Gastroesophageal sphincter (tissue), 4 donors: Measurements from ENCODE around the gene ST6GALNAC3. TPM values are rescaled to one million over a fixed set of nuclear protein-coding genes. Genes with fewer than 3 reads are reported as not detected.

Experiments used
- ATAC-seq: fragments of 150-250 bp; one replicate; pipeline ENCODE4 v1.9.1; 2016; ENCODE audit warnings: mild to moderate bottlenecking, moderate library complexity
- H3K27ac ChIP-seq, 4 donors: fragments of 200-600 bp; sonication (generic) in 3 of 4; 1 replicate in 3 of 4; 2 replicates in 1 of 4; pipeline ENCODE4 v1.5.1; 2016 to 2019
- H3K27me3 ChIP-seq: fragments of 200-600 bp; sonication (generic); one replicate; pipeline ENCODE4 v1.5.1; 2019
- H3K36me3 ChIP-seq, 2 donors: fragments of 200-600 bp; sonication (generic); one replicate each; pipeline ENCODE4 v1.5.1; 2019; ENCODE audit warnings: control low read depth in 1 of 2
- H3K4me1 ChIP-seq, 3 donors: fragments of 200-600 bp; sonication (generic); 1 replicate in 2 of 3; 2 replicates in 1 of 3; pipeline ENCODE4 v1.5.1; 2016 to 2019; ENCODE audit warnings: control low read depth in 2 of 3
- H3K4me3 ChIP-seq, 2 donors: fragments of 200-600 bp; sonication (generic); one replicate each; pipeline ENCODE4 v1.5.1; 2019; ENCODE audit warnings: mild to moderate bottlenecking in 1 of 2, moderate library complexity in 1 of 2
- H3K9me3 ChIP-seq, 3 donors: fragments of 200-600 bp; sonication (generic); one replicate each; pipeline ENCODE4 v1.5.1; 2017 to 2019; ENCODE audit warnings: control low read depth in 2 of 3
- EP300 ChIP-seq: sonication (generic); formaldehyde crosslinking; IDR thresholded peaks from one replicate; pipeline ENCODE4 v1.6.1; 2017; ENCODE audit warnings: antibody characterized with exemption, mild to moderate bottlenecking
- POLR2A ChIP-seq, 2 donors: fragments of 450-650 bp; IDR thresholded peaks; one replicate each; pipeline ENCODE4 v1.6.1; 2017; ENCODE audit warnings: antibody characterized with exemption in 2 of 2, mild to moderate bottlenecking in 2 of 2, moderate library complexity in 1 of 2
- POLR2AphosphoS5 ChIP-seq: sonication (generic); formaldehyde crosslinking; IDR thresholded peaks from one replicate; pipeline ENCODE4 v1.6.1; 2017; ENCODE audit warnings: antibody characterized with exemption
- WGBS, 2 donors: methylation state at CpG; one replicate each; pipeline ENCODE4 v1.1.5; 2018; ENCODE audit warnings: low coverage in 1 of 2; 5-methylcytosine and 5-hydroxymethylcytosine counted together
- total RNA-seq, 4 donors: library from RNA; depleted of rRNA; stranded (reverse); fragments of >200 nt; gene quantifications; one replicate each; pipeline ENCODE4 v1.1.0, GENCODE V29; 2016
- TF ChIP-seq, protein P1 (sequence below), 4 experiments: fragments of 200-600 bp in 2 of 4; fragments of 450-650 bp in 2 of 4; sonication (generic) in 1 of 4; IDR thresholded peaks; one replicate each; pipeline ENCODE4 v1.5.1; 2017 to 2019; ENCODE audit warnings: antibody characterized with exemption in 4 of 4, mild to moderate bottlenecking in 2 of 4, moderate library complexity in 2 of 4

The ST6GALNAC3 gene
- total RNA-seq, 4 donors from 2014 or later, result 2.8 to 10.6 (median 3.3) TPM

DNA sequence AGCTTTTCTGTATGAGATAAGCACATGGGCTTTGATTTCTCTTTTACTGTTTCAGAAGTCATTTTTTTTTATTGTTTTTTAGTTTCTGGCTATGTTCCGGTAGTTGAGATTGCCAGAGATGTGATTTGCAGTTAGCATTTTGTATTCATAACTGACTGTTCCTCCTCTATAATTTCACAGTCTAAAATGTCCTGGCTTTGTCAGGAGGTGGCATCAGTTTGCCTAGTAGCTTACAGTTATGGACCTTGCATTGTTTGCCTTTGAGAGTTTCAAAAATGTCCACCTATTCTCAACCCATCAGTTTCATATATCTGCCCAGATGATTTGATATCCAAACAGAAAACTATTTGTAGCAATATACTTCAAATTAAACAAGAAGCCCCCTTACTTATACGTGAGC, 39.5 kb upstream of the ST6GALNAC3 start:
- no peaks in the 10 kb centered on the region for H3K36me3 ChIP-seq
- TF ChIP-seq, protein P1, sequence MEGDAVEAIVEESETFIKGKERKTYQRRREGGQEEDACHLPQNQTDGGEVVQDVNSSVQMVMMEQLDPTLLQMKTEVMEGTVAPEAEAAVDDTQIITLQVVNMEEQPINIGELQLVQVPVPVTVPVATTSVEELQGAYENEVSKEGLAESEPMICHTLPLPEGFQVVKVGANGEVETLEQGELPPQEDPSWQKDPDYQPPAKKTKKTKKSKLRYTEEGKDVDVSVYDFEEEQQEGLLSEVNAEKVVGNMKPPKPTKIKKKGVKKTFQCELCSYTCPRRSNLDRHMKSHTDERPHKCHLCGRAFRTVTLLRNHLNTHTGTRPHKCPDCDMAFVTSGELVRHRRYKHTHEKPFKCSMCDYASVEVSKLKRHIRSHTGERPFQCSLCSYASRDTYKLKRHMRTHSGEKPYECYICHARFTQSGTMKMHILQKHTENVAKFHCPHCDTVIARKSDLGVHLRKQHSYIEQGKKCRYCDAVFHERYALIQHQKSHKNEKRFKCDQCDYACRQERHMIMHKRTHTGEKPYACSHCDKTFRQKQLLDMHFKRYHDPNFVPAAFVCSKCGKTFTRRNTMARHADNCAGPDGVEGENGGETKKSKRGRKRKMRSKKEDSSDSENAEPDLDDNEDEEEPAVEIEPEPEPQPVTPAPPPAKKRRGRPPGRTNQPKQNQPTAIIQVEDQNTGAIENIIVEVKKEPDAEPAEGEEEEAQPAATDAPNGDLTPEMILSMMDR (IDR thresholded peaks at IDR 0.05), result peak in 2 of 4 experiments; percentile 32 to 35
- TF ChIP-seq POLR2AphosphoS5 (no peak), POLR2A (IDR thresholded peaks at IDR 0.05) (no peak), EP300 (no peak)
- no peak overlapping the region for H3K4me3 ChIP-seq
- WGBS, 2 donors, result 46 to 67% methylated on average over 2 of the region's 2 CpGs
- H3K27me3 ChIP-seq, result no peaks in the 10 kb centered on the region
- H3K9me3 ChIP-seq, result no peaks in the 10 kb centered on the region
- no peak overlapping the region for H3K27ac ChIP-seq
- no peaks in the 10 kb centered on the region for H3K4me1 ChIP-seq
- no peak for ATAC-seq

DNA sequence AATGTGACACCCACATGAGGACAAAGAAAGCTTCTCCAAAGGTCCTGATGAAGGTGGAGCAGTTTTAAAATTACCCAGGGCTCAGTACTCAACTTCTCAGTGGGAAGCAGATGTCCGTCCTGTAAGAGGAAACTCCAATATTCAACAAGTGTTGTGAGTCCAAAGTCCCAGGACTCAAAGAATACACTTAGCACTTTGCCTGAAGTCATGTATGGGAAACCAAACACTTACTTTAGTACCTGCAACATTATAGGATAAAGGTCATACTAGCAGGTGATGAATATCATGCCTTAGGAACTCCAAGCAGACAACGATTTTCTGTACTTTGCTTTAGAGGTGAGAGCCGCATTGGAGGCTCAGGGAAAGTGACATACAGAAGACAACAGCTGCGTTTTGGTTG, 37.2 kb upstream of the ST6GALNAC3 start:
- 54 to 73% methylated on average over 4 of the region's 4 CpGs for WGBS, 2 donors
- TF ChIP-seq EP300 (no peak), POLR2A (IDR thresholded peaks at IDR 0.05) (no peak), POLR2AphosphoS5 (no peak)
- TF ChIP-seq, protein P1 (IDR thresholded peaks at IDR 0.05), result no peak
- Histone ChIP-seq H3K4me3 (no peak overlapping the region), H3K9me3 (no peaks in the 10 kb centered on the region), H3K4me1 (no peaks in the 10 kb centered on the region), H3K27ac (no peak overlapping the region), H3K36me3 (no peaks in the 10 kb centered on the region), H3K27me3 (no peaks in the 10 kb centered on the region)
- ATAC-seq, result no peak

DNA sequence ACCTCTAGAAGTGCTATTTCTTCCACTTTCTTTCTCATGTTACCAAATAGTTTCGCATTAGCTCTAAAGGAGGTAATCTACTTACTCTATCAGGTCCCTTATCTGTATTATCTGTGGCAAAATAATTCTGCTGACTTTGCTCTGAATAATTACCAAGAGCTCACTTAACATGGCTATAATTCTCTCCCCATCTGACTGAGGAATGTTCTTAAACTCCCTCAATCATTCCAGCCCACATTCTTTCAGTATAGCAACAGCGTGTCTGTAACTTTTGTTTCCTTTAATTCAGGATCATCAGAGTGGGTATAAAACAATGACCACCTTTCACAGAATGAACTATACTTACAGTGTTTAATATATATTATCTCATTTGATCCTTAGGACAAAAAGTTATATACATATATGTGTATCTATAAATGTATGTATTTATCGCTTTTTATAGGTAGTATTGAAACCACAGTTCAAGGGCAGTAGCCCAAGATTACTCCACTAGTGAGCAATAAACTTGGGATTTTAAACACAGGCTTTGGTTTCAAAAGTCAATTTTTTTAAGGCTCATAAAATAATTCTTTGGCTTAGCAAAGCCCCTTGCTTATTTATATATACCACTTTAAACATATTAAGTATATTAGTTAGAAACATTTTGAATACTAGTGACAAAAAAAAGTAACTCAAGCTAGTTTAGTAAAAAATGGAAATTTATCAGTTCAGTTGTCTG, 36.1 kb upstream of the ST6GALNAC3 start:
- Histone ChIP-seq H3K27me3 (no peaks in the 10 kb centered on the region), H3K4me1 (no peaks in the 10 kb centered on the region), H3K36me3 (no peaks in the 10 kb centered on the region), H3K27ac (no peak overlapping the region), H3K9me3 (no peaks in the 10 kb centered on the region), H3K4me3 (no peak overlapping the region)
- no peak for ATAC-seq
- TF ChIP-seq EP300 (no peak), POLR2A (IDR thresholded peaks at IDR 0.05) (no peak)
- 77 to 84% methylated on average over 3 of the region's 3 CpGs for WGBS, 2 donors

DNA sequence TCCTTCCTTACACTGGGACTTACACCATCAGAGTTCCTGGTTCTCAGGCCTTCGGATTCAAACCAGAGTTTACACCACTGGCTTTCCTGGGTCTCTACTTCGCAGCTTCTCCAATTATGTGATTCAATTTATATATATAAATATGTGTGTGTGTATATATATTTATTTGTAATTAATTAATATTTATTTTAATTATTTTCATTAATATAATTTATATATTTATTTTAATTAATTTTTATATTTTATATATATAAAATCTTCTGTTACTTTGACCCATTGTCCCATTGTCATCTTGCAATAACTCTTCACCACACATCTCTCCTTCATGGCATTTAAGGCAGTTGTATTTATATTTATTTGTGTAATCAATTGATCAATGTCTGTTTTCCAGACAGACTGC, 28.4 kb upstream of the ST6GALNAC3 start:
- Histone ChIP-seq H3K36me3 (no peaks in the 10 kb centered on the region), H3K4me1 (no peaks in the 10 kb centered on the region), H3K27ac (no peak overlapping the region), H3K4me3 (no peak overlapping the region), H3K27me3 (no peaks in the 10 kb centered on the region), H3K9me3 (no peaks in the 10 kb centered on the region)
- TF ChIP-seq EP300 (no peak), POLR2AphosphoS5 (no peak), POLR2A (IDR thresholded peaks at IDR 0.05) (no peak)
- TF ChIP-seq, protein P1 (IDR thresholded peaks at IDR 0.05), result no peak
- ATAC-seq, result no peak
- WGBS, 2 donors, result 83 to 100% methylated on average over 1 to 2 of the region's 2 CpGs

DNA sequence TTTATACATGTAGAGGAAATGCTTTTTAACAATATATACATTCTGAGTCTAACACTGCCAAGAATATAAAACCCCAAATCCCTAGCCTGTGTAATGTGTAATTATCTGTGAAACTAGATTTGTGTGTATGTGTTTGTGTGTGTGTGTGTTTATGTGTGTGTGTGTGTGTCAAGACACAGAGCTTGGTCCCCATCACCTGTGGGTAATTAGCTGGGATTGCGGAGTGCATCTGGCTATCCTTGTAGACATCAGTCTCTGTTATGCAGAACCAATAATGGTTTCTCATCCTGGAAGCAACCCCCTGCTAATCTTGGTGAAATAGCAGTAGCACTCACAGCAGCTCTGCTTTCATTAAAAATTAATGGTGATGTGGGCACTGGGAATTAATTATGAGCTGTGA, 26.3 kb upstream of the ST6GALNAC3 start:
- no peaks in the 10 kb centered on the region for H3K27me3 ChIP-seq
- no peaks in the 10 kb centered on the region for H3K36me3 ChIP-seq
- no peak overlapping the region for H3K4me3 ChIP-seq
- no peaks in the 10 kb centered on the region for H3K9me3 ChIP-seq
- H3K27ac ChIP-seq, result no peak overlapping the region
- TF ChIP-seq, protein P1 (IDR thresholded peaks at IDR 0.05), result no peak
- TF ChIP-seq POLR2A (IDR thresholded peaks at IDR 0.05) (no peak), POLR2AphosphoS5 (no peak), EP300 (no peak)
- WGBS, 2 donors, result 83 to 100% methylated on average over 1 of the region's 1 CpG
- no peak for ATAC-seq
- H3K4me1 ChIP-seq, result no peaks in the 10 kb centered on the region
